NT2/D1 (cell line): ENCODE data around the gene FARSA.
A peak's percentile ranks its signal among the peaks of the same experiment; 100 is the strongest.

ENCODE experiments used
- DNase-seq: peaks from one replicate; pipeline ENCODE4 v3.0.0-alpha.2; 2011; ENCODE audit warnings: low read depth, low spot score
- H3K27me3 ChIP-seq: 2 replicates; pipeline ENCODE4 v1.6.0; 2011; ENCODE audit warnings: mild to moderate bottlenecking; ENCODE audit not compliant: insufficient read length, insufficient read depth
- H3K36me3 ChIP-seq: 2 replicates; pipeline ENCODE4 v1.6.1; 2011; ENCODE audit warnings: mild to moderate bottlenecking, low read length, mixed read lengths; ENCODE audit not compliant: insufficient read depth, insufficient read length
- H3K4me1 ChIP-seq: 2 replicates; pipeline ENCODE4 v1.5.1; 2011; ENCODE audit not compliant: insufficient read depth, insufficient read length
- H3K4me3 ChIP-seq: 2 replicates; pipeline ENCODE4 v1.5.1; 2011; ENCODE audit warnings: low read depth; ENCODE audit not compliant: insufficient read length
- H3K9ac ChIP-seq: 2 replicates; pipeline ENCODE4 v1.6.0; 2011; ENCODE audit warnings: low read depth; ENCODE audit not compliant: insufficient read length
- H3K9me3 ChIP-seq: 2 replicates; pipeline ENCODE4 v1.5.1; 2011; ENCODE audit warnings: mild to moderate bottlenecking, low read length; ENCODE audit not compliant: insufficient read depth
- SUZ12 ChIP-seq: IDR thresholded peaks from 2 replicates; pipeline ENCODE4 v1.6.1; 2011; ENCODE audit not compliant: insufficient read length, insufficient read depth; ENCODE audit errors: extremely low read depth
- YY1 ChIP-seq: IDR thresholded peaks from 2 replicates; pipeline ENCODE4 v1.6.1; 2011; ENCODE audit not compliant: insufficient read length, insufficient read depth
- ZNF274 ChIP-seq: IDR thresholded peaks from 2 replicates; pipeline ENCODE4 v1.6.1; 2011; ENCODE audit warnings: mild to moderate bottlenecking, low read depth, low read length

The FARSA gene

GRCh38 chr19:12945479-12946091 lies 12.1 kb upstream of the FARSA start, which contains the start of gene RAD23A:
TSS of gene RAD23A (plus strand) at chr19:12945862. CDS start at chr19:12945949, 87 bp downstream.
- Histone ChIP-seq H3K4me3 (peak within 1 kb of the TSS; percentile 81), H3K27me3 (no peaks in the 10 kb centered on the region), H3K9ac (peak within 1 kb of the TSS; percentile 92), H3K36me3 (peaks cover 79% of the 10 kb centered on the region), H3K9me3 (no peaks in the 10 kb centered on the region), H3K4me1 (peaks cover 14% of the 10 kb centered on the region)
- TF ChIP-seq YY1 (peak; percentile 92), SUZ12 (no peak)
- peak; percentile 98 for DNase-seq

DNA sequence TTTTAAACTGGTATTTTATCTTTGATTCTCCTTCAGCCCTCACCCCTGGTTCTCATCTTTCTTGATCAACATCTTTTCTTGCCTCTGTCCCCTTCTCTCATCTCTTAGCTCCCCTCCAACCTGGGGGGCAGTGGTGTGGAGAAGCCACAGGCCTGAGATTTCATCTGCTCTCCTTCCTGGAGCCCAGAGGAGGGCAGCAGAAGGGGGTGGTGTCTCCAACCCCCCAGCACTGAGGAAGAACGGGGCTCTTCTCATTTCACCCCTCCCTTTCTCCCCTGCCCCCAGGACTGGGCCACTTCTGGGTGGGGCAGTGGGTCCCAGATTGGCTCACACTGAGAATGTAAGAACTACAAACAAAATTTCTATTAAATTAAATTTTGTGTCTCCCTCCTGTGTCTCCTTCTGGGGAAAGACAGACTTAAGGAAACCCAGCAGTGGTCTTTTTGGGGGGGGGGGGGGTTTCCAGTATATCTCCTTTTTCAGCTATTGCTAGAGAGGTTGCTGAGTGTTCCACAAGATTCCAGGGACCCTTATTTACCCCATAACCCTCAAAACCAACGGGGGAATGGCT lies 10.7 kb upstream of the FARSA start:
- peaks cover 23% of the 10 kb centered on the region for H3K4me1 ChIP-seq
- no peak for DNase-seq
- H3K9ac ChIP-seq: no peak overlapping the region
- H3K9me3 ChIP-seq: no peaks in the 10 kb centered on the region
- no peaks in the 10 kb centered on the region for H3K27me3 ChIP-seq
- no peak overlapping the region for H3K4me3 ChIP-seq
- TF ChIP-seq YY1 (no peak), ZNF274 (no peak), SUZ12 (no peak)
- peaks cover 80% of the 10 kb centered on the region for H3K36me3 ChIP-seq

DNA sequence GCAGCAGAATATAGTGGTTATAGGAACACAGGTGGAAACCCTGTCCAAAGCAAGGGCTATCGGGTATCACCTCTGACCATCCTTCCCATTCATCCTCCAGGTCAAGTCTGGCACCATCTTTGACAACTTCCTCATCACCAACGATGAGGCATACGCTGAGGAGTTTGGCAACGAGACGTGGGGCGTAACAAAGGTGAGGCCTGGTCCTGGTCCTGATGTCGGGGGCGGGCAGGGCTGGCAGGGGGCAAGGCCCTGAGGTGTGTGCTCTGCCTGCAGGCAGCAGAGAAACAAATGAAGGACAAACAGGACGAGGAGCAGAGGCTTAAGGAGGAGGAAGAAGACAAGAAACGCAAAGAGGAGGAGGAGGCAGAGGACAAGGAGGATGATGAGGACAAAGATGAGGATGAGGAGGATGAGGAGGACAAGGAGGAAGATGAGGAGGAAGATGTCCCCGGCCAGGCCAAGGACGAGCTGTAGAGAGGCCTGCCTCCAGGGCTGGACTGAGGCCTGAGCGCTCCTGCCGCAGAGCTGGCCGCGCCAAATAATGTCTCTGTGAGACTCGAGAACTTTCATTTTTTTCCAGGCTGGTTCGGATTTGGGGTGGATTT lies 10.0 kb upstream of the FARSA start:
- Histone ChIP-seq H3K27me3 (no peaks in the 10 kb centered on the region), H3K36me3 (peaks cover 78% of the 10 kb centered on the region), H3K4me3 (no peak overlapping the region), H3K9me3 (no peaks in the 10 kb centered on the region), H3K4me1 (peaks cover 23% of the 10 kb centered on the region), H3K9ac (no peak overlapping the region)
- no peak for DNase-seq
- TF ChIP-seq YY1: no peak
- no peak for TF ChIP-seq SUZ12
- no peak for TF ChIP-seq ZNF274

- Histone ChIP-seq H3K27me3 (no peaks in the 10 kb centered on the region), H3K36me3 (peaks cover 62% of the 10 kb centered on the region), H3K9me3 (no peaks in the 10 kb centered on the region), H3K4me1 (peaks cover 11% of the 10 kb centered on the region), H3K9ac (peak overlapping the region; percentile 53), H3K4me3 (no peak overlapping the region)
- DNase-seq: no peak
- TF ChIP-seq YY1 (no peak), SUZ12 (no peak), ZNF274 (no peak)
These were observed 7.4 kb upstream of the FARSA start for GRCh38 chr19:12940897-12941296.

- TF ChIP-seq YY1 (no peak), ZNF274 (no peak), SUZ12 (no peak)
- H3K4me3 ChIP-seq: peak overlapping the region; percentile 79
- no peaks in the 10 kb centered on the region for H3K27me3 ChIP-seq
- peaks cover 60% of the 10 kb centered on the region for H3K36me3 ChIP-seq
- no peak for DNase-seq
- peak overlapping the region; percentile 58 for H3K9ac ChIP-seq
- H3K9me3 ChIP-seq: no peaks in the 10 kb centered on the region
- H3K4me1 ChIP-seq: peaks cover 11% of the 10 kb centered on the region
These were observed 6.5 kb upstream of the FARSA start for GRCh38 chr19:12939975-12940423.

DNA sequence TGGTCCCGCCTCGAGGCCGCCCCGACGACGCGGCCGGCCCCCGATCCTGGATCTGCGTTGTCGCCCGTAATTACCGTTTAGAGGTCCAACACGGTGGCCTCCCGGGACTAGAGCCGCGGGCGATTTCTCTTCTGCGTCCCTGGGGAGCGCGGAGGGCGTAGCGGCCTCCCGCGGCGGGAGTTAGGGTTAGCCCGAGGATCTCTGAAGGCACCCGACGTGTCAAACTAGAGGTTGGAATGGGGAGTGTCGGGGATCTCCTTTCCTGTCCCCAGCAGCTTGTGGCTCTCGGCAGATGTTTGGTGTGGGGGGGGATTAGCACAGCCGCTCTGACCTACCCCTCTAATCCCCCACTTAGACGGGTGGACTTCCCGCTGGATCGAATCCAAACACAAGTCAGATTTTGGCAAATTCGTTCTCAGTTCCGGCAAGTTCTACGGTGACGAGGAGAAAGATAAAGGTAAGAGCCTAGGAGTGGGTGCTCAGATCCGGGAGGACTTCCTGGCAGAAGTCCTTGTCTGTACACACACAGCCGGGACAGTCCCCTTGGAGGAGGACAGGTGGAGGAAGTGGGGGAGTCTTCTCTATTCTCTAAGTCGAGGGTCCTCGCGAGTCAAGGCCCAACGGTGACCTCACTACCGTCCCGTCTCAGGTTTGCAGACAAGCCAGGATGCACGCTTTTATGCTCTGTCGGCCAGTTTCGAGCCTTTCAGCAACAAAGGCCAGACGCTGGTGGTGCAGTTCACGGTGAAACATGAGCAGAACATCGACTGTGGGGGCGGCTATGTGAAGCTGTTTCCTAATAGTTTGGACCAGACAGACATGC lies 5.5 kb upstream of the FARSA start:
- Histone ChIP-seq H3K27me3 (no peaks in the 10 kb centered on the region), H3K4me3 (peak overlapping the region; percentile 79), H3K9me3 (no peaks in the 10 kb centered on the region), H3K4me1 (peaks cover 11% of the 10 kb centered on the region), H3K9ac (peak overlapping the region; percentile 99), H3K36me3 (peaks cover 50% of the 10 kb centered on the region)
- TF ChIP-seq YY1 (no peak), ZNF274 (no peak), SUZ12 (no peak)
- DNase-seq: no peak

GRCh38 chr19:12937927-12938778 lies 4.6 kb upstream of the FARSA start, which contains the start of gene CALR:
TSS of gene CALR (plus strand) at chr19:12938609. CDS start at chr19:12938680, 71 bp downstream.
- no peaks in the 10 kb centered on the region for H3K9me3 ChIP-seq
- H3K9ac ChIP-seq: peak within 1 kb of the TSS; percentile 99
- no peaks in the 10 kb centered on the region for H3K27me3 ChIP-seq
- DNase-seq: peak; percentile 97
- peaks cover 43% of the 10 kb centered on the region for H3K36me3 ChIP-seq
- TF ChIP-seq YY1 (no peak), SUZ12 (no peak), ZNF274 (no peak)
- H3K4me3 ChIP-seq: peak within 1 kb of the TSS; percentile 79
- H3K4me1 ChIP-seq: peaks cover 11% of the 10 kb centered on the region
